ENCODE data around the gene TNFRSF25. TPM values are rescaled to one million over a fixed set of nuclear protein-coding genes. Genes with fewer than 3 reads are reported as not detected.
"Not testable (repeated sequence)": the region's sequence is repeated elsewhere in the genome, so short reads cannot be mapped to it uniquely, and the experiment has no call there.

TNFRSF25 gene
- total RNA-seq, 1 donor from 2014 or later = 27.9 TPM

GRCh38 chr1:6437012-6437700 is 28.8 kb downstream of the TNFRSF25 start:
- peaks cover 14% of the 10 kb centered on the region for H3K27me3 Mint-ChIP-seq (ENCODE audit: unreplicated experiment)
- TF ChIP-seq CTCF (IDR thresholded peaks at IDR 0.05) = peak; percentile 38
- not testable (repeated sequence) for DNase-seq (ENCODE audit: extremely low spot score, unreplicated experiment); H3K9me3 Mint-ChIP-seq (ENCODE audit: unreplicated experiment); H3K27ac Mint-ChIP-seq (ENCODE audit: unreplicated experiment); H3K4me3 Mint-ChIP-seq (ENCODE audit: unreplicated experiment); H3K36me3 Mint-ChIP-seq (ENCODE audit: unreplicated experiment)
- peaks cover 17% of the 10 kb centered on the region for H3K4me1 Mint-ChIP-seq (ENCODE audit: unreplicated experiment)

DNA sequence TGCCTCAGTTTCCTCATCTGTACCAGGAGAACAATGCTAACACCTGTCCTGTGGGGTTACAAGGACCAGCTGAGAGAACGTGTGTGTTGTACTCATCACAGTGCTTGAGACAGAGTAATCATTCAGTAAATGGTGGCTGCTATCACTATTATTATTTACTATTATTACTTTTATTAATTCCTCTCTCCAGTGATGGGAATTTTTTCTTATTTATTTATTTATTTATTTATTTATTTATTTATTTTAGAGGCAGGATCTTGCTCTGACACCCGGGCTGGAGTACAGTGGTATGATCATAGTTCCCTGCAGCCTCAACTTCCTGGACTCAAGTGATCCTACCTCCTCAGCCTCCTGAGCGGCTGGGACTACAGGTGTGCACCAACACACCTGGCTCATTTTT is 29.7 kb downstream of the TNFRSF25 start:
- not testable (repeated sequence) for DNase-seq (ENCODE audit: extremely low spot score, unreplicated experiment); H3K27me3 Mint-ChIP-seq (ENCODE audit: unreplicated experiment); H3K9me3 Mint-ChIP-seq (ENCODE audit: unreplicated experiment); H3K4me3 Mint-ChIP-seq (ENCODE audit: unreplicated experiment); H3K36me3 Mint-ChIP-seq (ENCODE audit: unreplicated experiment); H3K27ac Mint-ChIP-seq (ENCODE audit: unreplicated experiment)
- H3K4me1 Mint-ChIP-seq (ENCODE audit: unreplicated experiment) = peaks cover 17% of the 10 kb centered on the region

DNA sequence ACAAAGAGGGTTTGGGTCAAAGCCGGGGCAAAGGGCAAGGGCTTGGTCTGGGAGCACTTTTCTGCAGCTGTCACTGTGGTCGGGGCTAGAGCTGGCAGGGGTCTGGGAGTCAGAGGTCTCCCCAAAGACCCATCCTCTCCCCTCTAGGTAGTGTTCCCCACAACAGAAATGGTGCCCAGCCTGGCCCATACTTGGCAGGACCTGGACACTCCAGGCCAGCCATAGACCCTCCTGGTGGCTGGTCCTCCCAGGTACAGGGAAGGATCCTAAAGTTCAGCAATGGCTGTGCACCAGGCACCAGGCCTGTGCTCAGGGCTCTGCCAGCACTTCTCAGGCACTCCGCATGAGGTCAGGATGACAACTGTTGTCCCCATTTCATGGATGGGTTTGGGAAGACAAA is 30.4 kb downstream of the TNFRSF25 start:
- TF ChIP-seq CTCF (IDR thresholded peaks at IDR 0.05) = no peak
- Mint-ChIP-seq H3K27ac (ENCODE audit: unreplicated experiment) (no peak overlapping the region), H3K4me1 (ENCODE audit: unreplicated experiment) (peaks cover 17% of the 10 kb centered on the region), H3K27me3 (ENCODE audit: unreplicated experiment) (peaks cover 12% of the 10 kb centered on the region), H3K36me3 (ENCODE audit: unreplicated experiment) (no peaks in the 10 kb centered on the region), H3K4me3 (ENCODE audit: unreplicated experiment) (no peak overlapping the region), H3K9me3 (ENCODE audit: unreplicated experiment) (no peaks in the 10 kb centered on the region)
- no peak for DNase-seq (ENCODE audit: extremely low spot score, unreplicated experiment)

DNA sequence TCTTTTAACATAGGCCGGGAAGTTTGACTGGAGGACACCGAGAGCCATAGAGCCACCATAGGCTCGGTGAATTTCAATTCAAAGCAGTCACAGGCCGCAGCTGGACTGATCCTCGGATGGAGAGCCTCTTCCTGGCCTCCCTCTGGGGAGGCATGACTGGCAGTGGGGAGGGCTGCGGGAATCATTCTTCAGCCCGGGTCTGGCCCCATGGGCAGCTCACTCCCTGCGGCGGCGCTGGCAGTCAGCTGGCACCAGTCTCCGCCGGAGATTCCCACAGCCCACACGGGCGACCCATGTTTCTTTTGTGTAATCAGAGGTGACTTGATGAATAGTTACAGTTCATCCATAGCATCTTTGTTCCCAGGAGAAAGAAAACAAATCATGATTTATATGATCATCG is 30.8 kb downstream of the TNFRSF25 start:
- Mint-ChIP-seq H3K27ac (ENCODE audit: unreplicated experiment) (no peak overlapping the region), H3K36me3 (ENCODE audit: unreplicated experiment) (no peaks in the 10 kb centered on the region), H3K27me3 (ENCODE audit: unreplicated experiment) (peaks cover 16% of the 10 kb centered on the region), H3K4me3 (ENCODE audit: unreplicated experiment) (no peak overlapping the region), H3K4me1 (ENCODE audit: unreplicated experiment) (peaks cover 18% of the 10 kb centered on the region), H3K9me3 (ENCODE audit: unreplicated experiment) (no peaks in the 10 kb centered on the region)
- no peak for DNase-seq (ENCODE audit: extremely low spot score, unreplicated experiment)
- no peak for TF ChIP-seq CTCF (IDR thresholded peaks at IDR 0.05)

DNA sequence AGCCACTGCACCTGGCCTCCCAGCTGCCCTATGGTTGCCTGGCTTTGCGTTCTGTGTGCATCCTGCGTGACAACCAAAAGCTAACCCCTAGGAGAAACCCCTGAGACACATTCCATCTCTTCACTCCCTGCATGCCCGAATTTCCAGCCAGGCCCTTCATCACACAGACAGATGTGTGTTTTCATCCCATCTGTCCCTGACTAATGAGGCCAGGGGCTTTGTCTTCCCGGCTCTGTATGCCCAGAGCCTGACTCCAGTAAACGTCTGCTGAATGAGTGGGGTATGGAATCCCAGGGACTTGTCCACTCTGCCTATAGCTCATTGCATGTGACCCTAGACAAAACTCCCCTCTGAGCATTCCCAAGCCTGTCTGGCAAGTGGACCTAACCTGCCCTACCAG is 31.8 kb downstream of the TNFRSF25 start:
- Mint-ChIP-seq H3K9me3 (ENCODE audit: unreplicated experiment) (no peaks in the 10 kb centered on the region), H3K4me3 (ENCODE audit: unreplicated experiment) (no peak overlapping the region), H3K36me3 (ENCODE audit: unreplicated experiment) (no peaks in the 10 kb centered on the region), H3K4me1 (ENCODE audit: unreplicated experiment) (peaks cover 16% of the 10 kb centered on the region), H3K27ac (ENCODE audit: unreplicated experiment) (no peak overlapping the region), H3K27me3 (ENCODE audit: unreplicated experiment) (peaks cover 18% of the 10 kb centered on the region)
- no peak for TF ChIP-seq CTCF (IDR thresholded peaks at IDR 0.05)
- DNase-seq (ENCODE audit: extremely low spot score, unreplicated experiment) = no peak

GRCh38 chr1:6431645-6432579 is 34.1 kb downstream of the TNFRSF25 start:
- H3K27me3 Mint-ChIP-seq (ENCODE audit: unreplicated experiment) = peaks cover 17% of the 10 kb centered on the region

DNA sequence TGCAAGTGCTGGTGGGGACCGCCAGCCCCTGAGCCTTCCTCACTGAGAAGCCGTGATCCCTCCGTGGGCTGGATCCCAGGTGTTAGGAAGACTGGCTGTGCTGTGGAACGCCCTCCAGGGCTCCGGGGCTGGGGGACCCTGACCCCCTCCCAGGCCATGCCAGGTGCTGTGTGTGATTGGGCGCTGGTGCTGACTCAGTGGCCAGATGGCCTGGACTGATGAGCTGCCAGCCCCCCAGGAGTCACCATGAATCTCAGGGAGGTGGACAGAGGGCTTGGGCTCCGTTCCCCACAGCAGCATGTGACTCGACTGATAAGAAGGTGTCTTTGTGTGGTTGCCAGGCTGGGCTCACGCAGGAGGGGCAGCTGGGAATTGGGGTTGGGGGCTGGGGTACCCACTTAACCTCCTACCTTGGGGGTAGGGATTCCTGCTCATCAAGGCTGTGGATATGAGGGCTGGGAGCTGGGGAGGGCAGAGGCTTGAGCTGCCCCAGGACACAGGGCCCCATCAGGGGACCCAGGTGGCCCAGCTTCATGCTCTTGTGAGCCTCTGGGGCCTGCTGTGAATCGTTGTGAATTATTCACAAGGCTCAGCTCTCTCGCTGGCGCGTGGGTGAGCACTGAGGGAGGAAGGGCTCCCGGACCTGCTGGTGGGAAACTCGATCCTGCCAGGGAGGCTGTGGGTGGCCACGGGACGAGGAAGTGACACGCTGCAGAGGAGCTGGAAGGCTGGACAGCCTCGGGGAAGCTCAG is 36.1 kb downstream of the TNFRSF25 start:
- not testable (repeated sequence) for H3K36me3 Mint-ChIP-seq (ENCODE audit: unreplicated experiment); H3K4me3 Mint-ChIP-seq (ENCODE audit: unreplicated experiment); DNase-seq (ENCODE audit: extremely low spot score, unreplicated experiment); H3K9me3 Mint-ChIP-seq (ENCODE audit: unreplicated experiment); H3K4me1 Mint-ChIP-seq (ENCODE audit: unreplicated experiment); H3K27ac Mint-ChIP-seq (ENCODE audit: unreplicated experiment)
- peaks cover 19% of the 10 kb centered on the region for H3K27me3 Mint-ChIP-seq (ENCODE audit: unreplicated experiment)

More at GRCh38 chr1:6431645-6432579, 34.1 kb downstream of the TNFRSF25 start:
- not testable (repeated sequence) for H3K27ac Mint-ChIP-seq (ENCODE audit: unreplicated experiment); H3K4me3 Mint-ChIP-seq (ENCODE audit: unreplicated experiment); H3K36me3 Mint-ChIP-seq (ENCODE audit: unreplicated experiment); H3K9me3 Mint-ChIP-seq (ENCODE audit: unreplicated experiment); H3K4me1 Mint-ChIP-seq (ENCODE audit: unreplicated experiment); DNase-seq (ENCODE audit: extremely low spot score, unreplicated experiment)

DNA sequence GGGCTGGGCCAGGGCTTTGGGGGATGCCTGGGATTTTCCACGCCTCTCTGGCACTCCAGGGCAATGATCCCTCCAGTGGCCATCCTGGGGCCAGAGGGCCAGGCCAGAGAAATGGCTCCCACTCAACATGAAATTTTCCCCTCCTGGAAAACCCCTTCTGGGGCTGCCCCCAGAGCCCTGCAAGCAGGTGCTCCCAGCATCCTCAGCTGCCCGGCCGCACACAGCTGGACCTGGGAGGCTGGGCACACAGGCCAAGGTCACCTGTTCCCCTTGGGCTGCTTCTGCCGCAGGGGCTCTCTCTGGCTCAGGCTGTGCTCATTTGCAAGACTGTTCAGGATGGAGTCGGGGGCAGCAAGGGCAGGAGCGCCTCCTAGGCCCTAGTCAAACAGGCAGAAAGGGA is 37.5 kb downstream of the TNFRSF25 start:
- H3K4me3 Mint-ChIP-seq (ENCODE audit: unreplicated experiment); H3K27ac Mint-ChIP-seq (ENCODE audit: unreplicated experiment); H3K36me3 Mint-ChIP-seq (ENCODE audit: unreplicated experiment); DNase-seq (ENCODE audit: extremely low spot score, unreplicated experiment); H3K9me3 Mint-ChIP-seq (ENCODE audit: unreplicated experiment): not testable (repeated sequence)
- Mint-ChIP-seq H3K27me3 (ENCODE audit: unreplicated experiment) (peaks cover 27% of the 10 kb centered on the region), H3K4me1 (ENCODE audit: unreplicated experiment) (peaks cover 10% of the 10 kb centered on the region)
